Breast epithelium (tissue), 4 donors: ENCODE data around the gene PRIMA1. TPM values are rescaled to one million over a fixed set of nuclear protein-coding genes. Genes with fewer than 3 reads are reported as not detected.

ENCODE experiments used
- DNase-seq, 2 donors: peaks; one replicate each; pipeline ENCODE4 v3.0.0-alpha.2; 2019; ENCODE audit warnings: low spot score in 2 of 2
- H3K27ac ChIP-seq, 2 donors: fragments of 200-600 bp; sonication (generic) in 1 of 2; one replicate each; pipeline ENCODE4 v1.5.1; 2016 to 2019; ENCODE audit warnings: mild to moderate bottlenecking in 1 of 2
- H3K27me3 ChIP-seq, 2 donors: fragments of 200-600 bp; sonication (generic) in 1 of 2; one replicate each; pipeline versions ENCODE4 v1.5.1 to v1.6.0; 2017 to 2019; ENCODE audit warnings: control low read depth in 1 of 2, mild to moderate bottlenecking in 1 of 2
- H3K36me3 ChIP-seq: fragments of 200-600 bp; one replicate; pipeline ENCODE4 v1.5.1; 2019
- H3K4me1 ChIP-seq, 2 donors: fragments of 200-600 bp; sonication (generic); one replicate each; pipeline ENCODE4 v1.5.1; 2016 to 2019; ENCODE audit warnings: control low read depth in 1 of 2
- H3K4me3 ChIP-seq, 3 donors: fragments of 200-600 bp; sonication (generic); 1 replicate in 2 of 3; 2 replicates in 1 of 3; pipeline ENCODE4 v1.5.1; 2016 to 2019; ENCODE audit warnings: mild to moderate bottlenecking in 3 of 3, moderate library complexity in 2 of 3
- H3K9me3 ChIP-seq, 2 donors: fragments of 200-600 bp; sonication (generic) in 1 of 2; one replicate each; pipeline ENCODE4 v1.5.1; 2016 to 2019; ENCODE audit warnings: control low read depth in 1 of 2
- CTCF ChIP-seq, 3 donors: fragments of 450-650 bp; IDR thresholded peaks; one replicate each; pipeline ENCODE4 v1.5.1; 2016 to 2017; ENCODE audit warnings: antibody characterized with exemption in 3 of 3, mild to moderate bottlenecking in 3 of 3, moderate library complexity in 3 of 3
- POLR2A ChIP-seq: fragments of 450-650 bp; IDR thresholded peaks from one replicate; pipeline ENCODE4 v1.6.1; 2016; ENCODE audit warnings: antibody characterized with exemption, mild to moderate bottlenecking, moderate library complexity
- POLR2AphosphoS5 ChIP-seq, 3 donors: sonication (generic); formaldehyde crosslinking; IDR thresholded peaks; one replicate each; pipeline ENCODE4 v1.6.1; 2017; ENCODE audit warnings: antibody characterized with exemption in 3 of 3
- intact Hi-C: fragments of 100-400 bp; cut with DNase I; formaldehyde crosslinking; loops from one replicate; pipeline ENCODE4 v1.15.1; 2023; ENCODE audit warnings: low total_unique reads
- total RNA-seq, 3 donors: library from RNA; depleted of rRNA; stranded (reverse); fragments of >200 nt; gene quantifications; one replicate each; pipeline ENCODE4 v1.1.0, GENCODE V29; 2016

Gene PRIMA1
- total RNA-seq, 3 donors from 2014 or later: 0.98 to 2.1 (median 1.3) TPM

- no peaks in the 10 kb centered on the region for H3K9me3 ChIP-seq
- H3K4me1 ChIP-seq: no peaks in the 10 kb centered on the region
- no peak overlapping the region for H3K27ac ChIP-seq
- DNase-seq: peak in 1 of 2 donors; percentile 39
- H3K36me3 ChIP-seq: no peaks in the 10 kb centered on the region
- no peak overlapping the region for H3K4me3 ChIP-seq
- intact Hi-C loops: no loop called here
- no peak for TF ChIP-seq POLR2A
- TF ChIP-seq POLR2AphosphoS5 (IDR thresholded peaks at IDR 0.05): no peak
- no peak for TF ChIP-seq CTCF (IDR thresholded peaks at IDR 0.05)
- no peaks in the 10 kb centered on the region for H3K27me3 ChIP-seq
Observed at GRCh38 chr14:93772263-93772662, 16.0 kb downstream of the PRIMA1 start.

GRCh38 chr14:93765970-93766369, 22.3 kb downstream of the PRIMA1 start:
- Histone ChIP-seq H3K36me3 (no peaks in the 10 kb centered on the region), H3K27me3 (no peaks in the 10 kb centered on the region), H3K27ac (no peak overlapping the region), H3K4me3 (no peak overlapping the region), H3K4me1 (no peaks in the 10 kb centered on the region), H3K9me3 (no peaks in the 10 kb centered on the region)
- TF ChIP-seq POLR2A (no peak), CTCF (IDR thresholded peaks at IDR 0.05) (no peak), POLR2AphosphoS5 (IDR thresholded peaks at IDR 0.05) (no peak)
- no peak for DNase-seq
- intact Hi-C loops: no loop called here

GRCh38 chr14:93765155-93765554, 23.1 kb downstream of the PRIMA1 start:
- Histone ChIP-seq H3K4me1 (no peaks in the 10 kb centered on the region), H3K27ac (no peak overlapping the region), H3K36me3 (no peaks in the 10 kb centered on the region), H3K9me3 (no peaks in the 10 kb centered on the region), H3K27me3 (no peaks in the 10 kb centered on the region), H3K4me3 (no peak overlapping the region)
- DNase-seq: no peak
- TF ChIP-seq CTCF (IDR thresholded peaks at IDR 0.05) (no peak), POLR2A (no peak), POLR2AphosphoS5 (IDR thresholded peaks at IDR 0.05) (no peak)
- intact Hi-C loops: no loop called here

- Histone ChIP-seq H3K27ac (no peak overlapping the region), H3K36me3 (no peaks in the 10 kb centered on the region), H3K27me3 (no peaks in the 10 kb centered on the region), H3K4me3 (no peak overlapping the region), H3K9me3 (no peaks in the 10 kb centered on the region), H3K4me1 (no peaks in the 10 kb centered on the region)
- no peak for DNase-seq
- intact Hi-C loops: loop anchor here (5.0 kb wide), 1 partner anchor 1928 kb away; no protein-coding TSS in a partner anchor
- TF ChIP-seq POLR2AphosphoS5 (IDR thresholded peaks at IDR 0.05) (no peak), POLR2A (no peak), CTCF (IDR thresholded peaks at IDR 0.05) (no peak)
Observed at GRCh38 chr14:93764211-93764659, 24.1 kb downstream of the PRIMA1 start.

GRCh38 chr14:93759719-93760307, 28.5 kb downstream of the PRIMA1 start:
- H3K27ac ChIP-seq: peak overlapping the region; percentile 33 to 45
- TF ChIP-seq POLR2AphosphoS5 (IDR thresholded peaks at IDR 0.05) (no peak), CTCF (IDR thresholded peaks at IDR 0.05) (no peak), POLR2A (no peak)
- H3K36me3 ChIP-seq: no peaks in the 10 kb centered on the region
- H3K4me1 ChIP-seq: no peaks in the 10 kb centered on the region
- intact Hi-C loops: loop anchor here (5.0 kb wide), 1 partner anchor 1932 kb away; no protein-coding TSS in a partner anchor
- H3K4me3 ChIP-seq: no peak overlapping the region
- no peaks in the 10 kb centered on the region for H3K27me3 ChIP-seq
- H3K9me3 ChIP-seq: no peaks in the 10 kb centered on the region
- peak in 1 of 2 donors; percentile 54 for DNase-seq
